ENCODE results near the gene DYNLT4. TPM values are rescaled to one million over a fixed set of nuclear protein-coding genes. Genes with fewer than 3 reads are reported as not detected.

Gene DYNLT4
- polyA plus RNA-seq, 1 of the 3 experiments (the other 2 are of a cell fraction), result 0.61 TPM

GRCh38 chr1:44787506-44787905 lies 19.6 kb downstream of the DYNLT4 start:
- Histone ChIP-seq H3K9ac (no peak overlapping the region), H3F3A (replicated peaks; ENCODE audit: insufficient read depth) (peaks cover 7% of the 10 kb centered on the region), H4K20me1 (ENCODE audit: insufficient read depth) (no peaks in the 10 kb centered on the region), H3K36me3 (replicated peaks in 1 of 2; ENCODE audit: control insufficient read depth in 1 of 2, insufficient read depth in 2 of 2, low read length in 1 of 2) (no peaks in the 10 kb centered on the region), H3K27ac (ENCODE audit: low read depth in 2 of 2, low read length in 1 of 2) (no peak overlapping the region), H3K27me3 (ENCODE audit: insufficient read depth) (no peaks in the 10 kb centered on the region), H2AFZ (ENCODE audit: low read depth) (no peak overlapping the region), H3K4me1 (ENCODE audit: control insufficient read depth in 1 of 2, insufficient read depth in 2 of 2, low read depth in 1 of 2, low read length in 1 of 2) (peaks cover 0 to 9% of the 10 kb centered on the region in 2 experiments; a peak in 1 of 4 replicates), H3K9me3 (no peaks in the 10 kb centered on the region), H3K79me2 (ENCODE audit: insufficient read depth) (no peaks in the 10 kb centered on the region), H3K4me3 (ENCODE audit: low read depth in 2 of 2, low read length in 1 of 2) (no peak overlapping the region), H3K4me2 (no peak overlapping the region), H3K9me2 (no peaks in the 10 kb centered on the region)
- ChIA-PET CTCF (interaction anchor here (0.7 to 1.5 kb wide), 4 partner anchors 12 to 516 kb away, joined by 3 to 8 read pairs (median 6); partner anchors contain the start of gene RPS8), POLR2A (interaction anchor here (1.3 to 1.6 kb wide), 3 partner anchors 12 to 13 kb away, joined by 5 to 7 read pairs (median 6); partner anchors contain the start of genes PLK3 and RPS8)
- DNase-seq, result no peak
- WGBS (ENCODE audit: low lambda C conversion rate), result 87% methylated on average over 9 of the region's 10 CpGs
- TF ChIP-seq USF1 (IDR thresholded peaks at IDR 0.05; ENCODE audit: borderline replicate concordance, low read depth), result no peak
- no peak for TF ChIP-seq RFX5 (IDR thresholded peaks at IDR 0.05; ENCODE audit: low read length)
- no peak for TF ChIP-seq MXI1 (IDR thresholded peaks at IDR 0.05; ENCODE audit: low read depth, low read length)

- H2AFZ ChIP-seq (ENCODE audit: low read depth), result no peak overlapping the region
- no peak for DNase-seq
- H3K9me3 ChIP-seq, result no peaks in the 10 kb centered on the region
- H3F3A ChIP-seq (replicated peaks; ENCODE audit: insufficient read depth), result peaks cover 12% of the 10 kb centered on the region
- no peaks in the 10 kb centered on the region for H3K27me3 ChIP-seq (ENCODE audit: insufficient read depth)
- no peak for TF ChIP-seq MAX (IDR thresholded peaks at IDR 0.05; ENCODE audit: low read depth)
- TF ChIP-seq MEF2A (IDR thresholded peaks at IDR 0.05; ENCODE audit: borderline replicate concordance, low read depth), result no peak
- TF ChIP-seq RFX5 (IDR thresholded peaks at IDR 0.05; ENCODE audit: low read length), result no peak
- TF ChIP-seq GABPA (IDR thresholded peaks at IDR 0.05; ENCODE audit: low read depth), result no peak
- TF ChIP-seq SIN3A (IDR thresholded peaks at IDR 0.05; ENCODE audit: borderline replicate concordance, low read depth, low read length), result no peak
- no peak for TF ChIP-seq SMC3 (IDR thresholded peaks at IDR 0.05; ENCODE audit: low read depth, low read length)
- TF ChIP-seq JUND (IDR thresholded peaks at IDR 0.05), result no peak
- TF ChIP-seq MXI1 (IDR thresholded peaks at IDR 0.05; ENCODE audit: low read depth, low read length), result no peak
- no peak for TF ChIP-seq POLR2AphosphoS5 (IDR thresholded peaks at IDR 0.05; ENCODE audit: low read depth, low read length)
- H3K27ac ChIP-seq (ENCODE audit: low read depth in 2 of 2, low read length in 1 of 2), result no peak overlapping the region
- no peaks in the 10 kb centered on the region for H3K36me3 ChIP-seq (replicated peaks in 1 of 2; ENCODE audit: control insufficient read depth in 1 of 2, insufficient read depth in 2 of 2, low read length in 1 of 2)
- no peaks in the 10 kb centered on the region for H4K20me1 ChIP-seq (ENCODE audit: insufficient read depth)
- H3K4me3 ChIP-seq (ENCODE audit: low read depth in 2 of 2, low read length in 1 of 2), result no peak overlapping the region
- H3K4me1 ChIP-seq (ENCODE audit: control insufficient read depth in 1 of 2, insufficient read depth in 2 of 2, low read depth in 1 of 2, low read length in 1 of 2), result peaks cover 0 to 9% of the 10 kb centered on the region in 2 experiments; a peak in 1 of 4 replicates
- WGBS (ENCODE audit: low lambda C conversion rate), result 87% methylated on average over 8 of the region's 9 CpGs
- POLR2A ChIA-PET, result interaction anchor here (1.3 kb wide), 1 partner anchor 11 kb away, joined by 6 read pairs; the partner anchor contains the start of gene RPS8
- H3K4me2 ChIP-seq, result no peak overlapping the region
- CTCF ChIA-PET, result interaction anchor here (0.8 to 1.5 kb wide), 7 partner anchors 9 to 146 kb away, joined by 3 to 8 read pairs (median 5); partner anchors contain the start of genes BTBD19, PLK3 and RPS8
- no peaks in the 10 kb centered on the region for H3K79me2 ChIP-seq (ENCODE audit: insufficient read depth)
- no peaks in the 10 kb centered on the region for H3K9me2 ChIP-seq
- no peak overlapping the region for H3K9ac ChIP-seq
These were observed 20.2 kb downstream of the DYNLT4 start for GRCh38 chr1:44786841-44787426.
